Cerebellar cortex (tissue), 1 donor: ENCODE results near the gene IKBIP.
"Not testable (repeated sequence)": the region's sequence is repeated elsewhere in the genome, so short reads cannot be mapped to it uniquely, and the experiment has no call there.

Experiments used
- DNase-seq: peaks from one replicate; pipeline ENCODE4 v3.0.0-alpha.2; 2015; ENCODE audit warnings: low spot score

Gene IKBIP

DNA sequence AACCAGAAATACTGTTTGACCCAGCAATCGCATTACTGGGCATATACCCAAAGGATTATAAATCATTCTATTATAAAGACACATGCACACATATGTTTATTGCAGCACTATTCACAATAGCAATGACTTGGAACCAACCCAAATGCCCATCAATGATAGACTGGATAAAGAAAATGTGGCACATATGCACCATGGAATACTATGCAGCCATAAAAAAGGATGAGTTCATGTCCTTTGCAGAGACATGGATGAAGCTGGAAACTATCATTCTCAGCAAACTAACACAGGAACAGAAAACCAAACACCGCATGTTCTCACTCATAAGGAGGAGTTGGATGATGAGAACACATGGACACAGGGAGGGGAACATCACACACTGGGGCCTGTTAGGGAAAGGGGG, 67.8 kb downstream of the IKBIP start:
- not testable (repeated sequence) for DNase-seq

DNA sequence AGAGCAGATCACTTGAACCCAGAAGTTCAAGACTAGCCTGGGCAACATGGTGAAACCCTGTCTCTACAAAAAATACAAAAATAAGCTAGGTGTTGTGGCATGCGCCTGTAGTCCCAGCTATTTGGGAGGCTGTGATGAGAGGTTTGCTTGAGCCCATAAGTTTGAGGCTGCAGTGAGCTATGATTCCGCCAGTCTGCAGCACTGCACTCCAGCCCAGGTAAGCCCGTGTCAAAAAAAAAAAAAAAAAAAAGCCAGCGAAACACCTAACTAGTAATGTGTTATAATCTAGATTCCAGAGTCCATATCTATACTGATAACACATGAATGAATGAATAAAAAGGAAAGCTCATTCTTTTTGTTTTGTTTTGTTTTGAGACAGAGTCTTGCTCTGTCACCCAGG, 69.6 kb downstream of the IKBIP start:
- no peak for DNase-seq
